ENCODE measurements around the gene POC1A.
A peak's percentile ranks its signal among the peaks of the same experiment; 100 is the strongest.

POC1A gene

GRCh38 chr3:52154135-52155094, at the start of gene POC1A:
Gene POC1A, minus strand, starts transcription at chr3:52154423. Its CDS starts 51 bp downstream, at chr3:52154372.
- DNase-seq (ENCODE audit: low read depth in 2 of 2, low spot score in 1 of 2): peak; percentile 65 to 79

DNA sequence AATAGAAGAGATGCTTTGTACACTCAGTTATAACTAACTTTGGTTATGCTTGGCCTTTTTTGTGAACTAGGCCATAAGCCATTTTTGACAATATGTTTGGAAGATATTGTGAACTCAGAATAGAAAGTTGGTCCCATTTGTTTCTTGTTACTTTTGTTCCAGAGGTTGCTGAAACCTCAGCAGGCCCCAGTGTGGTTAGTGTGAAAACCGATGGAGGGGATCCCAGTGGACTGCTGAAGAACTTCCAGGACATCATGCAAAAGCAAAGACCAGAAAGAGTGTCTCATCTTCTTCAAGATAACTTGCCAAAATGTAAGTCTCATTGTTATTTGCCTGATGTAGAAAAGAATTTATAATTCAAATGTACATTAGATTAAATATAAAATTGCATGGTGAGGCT, 49.5 kb upstream of the POC1A start:
- DNase-seq (ENCODE audit: low read depth in 2 of 2, low spot score in 1 of 2): no peak

- no peak for DNase-seq (ENCODE audit: low read depth in 2 of 2, low spot score in 1 of 2)
These were observed 48.3 kb upstream of the POC1A start for GRCh38 chr3:52202384-52203077.

DNA sequence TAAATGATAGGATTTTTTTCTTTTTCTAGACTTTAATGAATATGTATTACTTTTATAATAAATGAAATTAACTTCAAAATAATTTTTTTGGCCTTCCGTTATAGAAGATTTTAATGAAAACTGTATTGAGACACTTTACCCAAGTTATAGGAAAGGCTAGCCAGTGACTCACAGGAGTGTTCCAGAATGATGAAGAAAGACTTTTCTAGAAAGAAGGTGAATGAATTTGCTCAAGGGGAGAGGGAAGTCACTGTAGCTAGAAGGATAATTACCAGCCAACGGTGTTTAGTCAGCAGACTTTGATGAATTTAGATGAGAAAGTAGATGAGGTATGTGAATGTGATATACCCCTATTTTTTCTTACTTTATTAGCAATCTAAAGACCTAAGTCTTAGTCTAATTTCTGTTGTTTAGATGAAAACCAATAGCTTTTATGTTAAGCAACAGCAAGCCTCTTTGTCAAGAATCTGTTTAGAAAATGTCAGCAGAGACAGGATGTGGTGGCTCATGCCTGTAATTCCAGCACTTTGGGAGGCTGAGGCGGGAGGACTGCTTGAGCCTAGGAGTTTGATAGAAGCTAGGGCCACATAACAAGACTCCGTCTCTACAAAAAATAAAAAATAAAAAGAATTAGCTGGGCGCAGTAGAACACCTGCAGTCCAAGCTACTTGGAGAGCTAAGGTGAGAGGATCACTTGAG, 46.9 kb upstream of the POC1A start:
- no peak for DNase-seq (ENCODE audit: low read depth in 2 of 2, low spot score in 1 of 2)

DNA sequence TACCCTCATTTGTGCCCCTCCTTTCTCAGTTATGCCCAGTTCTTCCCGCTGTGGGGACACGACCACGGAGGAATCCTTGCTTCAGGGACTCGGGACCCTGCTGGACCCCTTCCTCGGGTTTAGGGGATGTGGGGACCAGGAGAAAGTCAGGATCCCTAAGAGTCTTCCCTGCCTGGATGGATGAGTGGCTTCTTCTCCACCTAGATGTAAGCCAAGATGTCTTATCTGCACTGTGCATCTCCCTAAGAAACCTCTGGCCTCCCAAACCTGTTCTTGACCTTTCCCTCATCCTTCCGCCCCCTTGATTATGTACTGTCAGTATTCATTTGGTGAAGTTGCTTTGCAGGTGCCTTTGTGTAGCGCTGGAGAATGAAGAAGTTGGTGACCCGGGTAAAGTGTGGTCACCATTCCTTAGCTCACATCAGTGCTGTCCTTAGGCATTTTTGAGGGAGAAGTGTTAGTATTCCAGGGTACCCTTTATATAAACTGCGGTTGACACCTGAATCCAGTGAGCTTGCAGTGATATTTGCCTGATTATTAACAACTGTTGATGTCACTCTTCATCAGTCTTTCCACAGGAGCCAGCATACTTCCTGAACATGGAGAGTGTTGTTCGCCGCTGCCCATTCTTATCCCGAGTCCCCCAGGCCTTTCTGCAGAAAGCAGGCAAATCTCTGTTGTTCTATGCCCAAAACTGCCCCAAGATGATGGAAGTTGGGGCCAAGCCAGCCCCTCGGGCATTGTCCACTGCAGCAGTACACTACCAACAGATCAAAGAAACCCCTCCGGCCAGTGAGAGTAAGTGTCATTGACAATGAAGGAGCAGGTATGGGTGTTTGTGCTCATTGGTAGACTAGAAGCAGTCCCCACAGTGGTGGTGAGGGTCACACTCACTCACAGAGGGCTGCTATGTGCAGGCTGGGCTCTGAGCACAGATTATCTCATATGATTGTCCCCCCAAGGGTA, 44.7 kb upstream of the POC1A start:
- DNase-seq (ENCODE audit: low read depth in 2 of 2, low spot score in 1 of 2): no peak

DNA sequence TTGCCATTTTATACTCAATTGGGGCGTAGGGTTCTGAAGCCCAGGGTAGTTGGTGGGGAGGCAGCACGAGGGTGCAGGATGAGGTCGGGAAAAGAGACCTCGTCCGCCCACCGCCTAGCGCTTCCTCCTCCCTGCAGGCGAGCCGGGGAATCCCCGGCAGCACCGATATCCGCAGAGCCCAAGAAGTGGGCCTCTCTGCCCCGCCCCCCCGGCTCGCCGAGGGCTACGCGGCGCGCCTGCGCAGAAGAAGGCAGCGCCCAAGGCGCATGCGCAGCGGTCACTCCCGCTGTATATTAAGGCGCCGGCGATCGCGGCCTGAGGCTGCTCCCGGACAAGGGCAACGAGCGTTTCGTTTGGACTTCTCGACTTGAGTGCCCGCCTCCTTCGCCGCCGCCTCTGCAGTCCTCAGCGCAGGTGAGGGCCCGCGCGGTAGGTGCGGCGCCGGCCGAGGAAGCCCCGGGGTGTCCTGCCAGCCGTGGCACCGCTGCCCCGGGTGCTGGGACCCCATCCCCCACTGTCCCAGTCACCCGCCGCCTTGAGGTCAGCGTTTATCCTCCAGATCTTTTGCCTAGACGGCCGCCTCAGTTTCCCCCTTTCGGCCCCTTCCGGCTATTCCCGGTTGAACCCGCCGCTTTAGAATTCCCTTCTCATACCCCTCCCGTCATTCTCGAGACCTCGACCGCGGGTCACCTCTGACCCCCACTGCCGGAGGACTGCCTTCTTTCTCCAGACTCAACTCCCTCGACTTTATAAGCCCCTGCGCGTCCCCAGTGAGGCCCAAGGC, 43.8 kb upstream of the POC1A start, which contains the start of gene ALAS1:
Gene ALAS1 (plus strand): TSS at position 319 of the 784 bp plus-strand sequence. CDS start 1,082 bp downstream, outside the sequence.
- DNase-seq (ENCODE audit: low read depth in 2 of 2, low spot score in 1 of 2): peak; percentile 85 to 86

DNA sequence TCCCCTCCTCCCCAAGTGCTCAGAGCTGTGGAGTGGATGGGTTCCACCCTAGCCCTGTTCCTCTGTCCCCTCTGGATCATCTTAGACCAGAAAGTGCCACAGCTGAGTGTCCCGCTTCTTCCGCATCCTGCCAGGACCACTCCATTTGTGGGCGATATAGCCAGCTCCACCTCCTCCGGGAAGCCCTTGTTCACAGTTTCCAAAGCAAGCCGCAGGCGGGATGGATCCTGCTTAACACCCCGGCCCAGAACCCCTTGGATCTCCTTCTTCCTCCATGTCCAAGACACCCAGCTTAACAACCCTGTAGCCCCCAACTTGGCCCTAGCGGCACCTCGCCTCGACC, 43.2 kb upstream of the POC1A start:
- no peak for DNase-seq (ENCODE audit: low read depth in 2 of 2, low spot score in 1 of 2)

DNA sequence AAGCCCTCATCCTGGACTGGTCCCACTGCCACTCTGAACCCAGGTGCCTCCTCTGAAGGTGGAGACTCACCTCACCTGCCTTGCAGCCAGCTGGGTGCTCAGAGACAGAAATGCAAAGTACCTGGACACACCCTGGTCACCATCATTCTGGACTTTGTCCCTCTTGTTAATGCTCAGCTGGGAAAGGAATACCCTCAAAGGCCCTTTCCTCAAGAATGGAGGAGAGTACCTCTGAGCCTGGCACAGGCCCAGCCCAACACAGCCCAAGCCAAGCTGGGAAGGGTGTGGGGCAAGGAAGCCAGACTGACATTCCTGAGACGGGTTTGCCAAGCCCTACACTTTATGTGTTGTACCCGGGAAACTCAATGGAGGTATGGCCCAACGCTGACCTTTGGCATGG, 42.8 kb upstream of the POC1A start:
- DNase-seq (ENCODE audit: low read depth in 2 of 2, low spot score in 1 of 2): no peak

- no peak for DNase-seq (ENCODE audit: low read depth in 2 of 2, low spot score in 1 of 2)
These were observed 41.7 kb upstream of the POC1A start for GRCh38 chr3:52195823-52196331.

DNA sequence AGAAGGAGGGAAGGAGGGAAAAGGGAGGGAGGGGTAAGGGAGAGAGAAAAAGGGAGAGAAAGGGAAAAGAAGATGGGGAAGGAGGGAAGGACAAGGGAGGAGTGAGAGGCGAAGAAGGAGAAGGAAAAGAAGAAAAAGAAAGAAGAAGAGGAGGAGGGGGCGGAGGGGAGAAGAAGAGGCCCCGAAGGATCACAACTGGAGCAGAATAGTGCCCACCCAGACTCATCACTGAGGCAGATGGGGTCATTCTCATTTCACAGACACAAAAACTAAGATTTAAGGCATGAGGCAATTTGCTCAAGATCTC, 41.0 kb upstream of the POC1A start:
- DNase-seq (ENCODE audit: low read depth in 2 of 2, low spot score in 1 of 2): no peak

GRCh38 chr3:52194485-52195290, 40.5 kb upstream of the POC1A start:
- DNase-seq (ENCODE audit: low read depth in 2 of 2, low spot score in 1 of 2): no peak

DNA sequence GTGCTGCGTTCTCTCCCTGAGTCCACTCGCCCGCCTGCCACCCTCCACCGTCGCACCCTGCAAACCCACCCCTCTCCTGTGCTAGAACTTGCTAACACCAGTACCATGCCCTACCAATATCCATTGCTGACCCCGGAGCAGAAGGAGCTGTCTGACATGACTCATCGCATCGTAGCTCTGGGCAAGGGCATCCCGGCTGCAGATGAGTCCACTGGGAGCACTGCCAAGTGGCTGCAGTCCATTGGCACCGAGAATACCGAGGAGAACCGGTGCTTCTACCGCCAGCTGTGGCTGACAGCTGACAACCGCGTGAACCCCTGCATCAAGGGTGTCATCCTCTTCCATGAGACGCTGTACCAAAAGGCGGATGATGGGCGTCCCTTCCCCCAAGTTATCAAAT, 38.8 kb upstream of the POC1A start:
- no peak for DNase-seq (ENCODE audit: low read depth in 2 of 2, low spot score in 1 of 2)

GRCh38 chr3:52191663-52192062, 37.4 kb upstream of the POC1A start:
- no peak for DNase-seq (ENCODE audit: low read depth in 2 of 2, low spot score in 1 of 2)

DNA sequence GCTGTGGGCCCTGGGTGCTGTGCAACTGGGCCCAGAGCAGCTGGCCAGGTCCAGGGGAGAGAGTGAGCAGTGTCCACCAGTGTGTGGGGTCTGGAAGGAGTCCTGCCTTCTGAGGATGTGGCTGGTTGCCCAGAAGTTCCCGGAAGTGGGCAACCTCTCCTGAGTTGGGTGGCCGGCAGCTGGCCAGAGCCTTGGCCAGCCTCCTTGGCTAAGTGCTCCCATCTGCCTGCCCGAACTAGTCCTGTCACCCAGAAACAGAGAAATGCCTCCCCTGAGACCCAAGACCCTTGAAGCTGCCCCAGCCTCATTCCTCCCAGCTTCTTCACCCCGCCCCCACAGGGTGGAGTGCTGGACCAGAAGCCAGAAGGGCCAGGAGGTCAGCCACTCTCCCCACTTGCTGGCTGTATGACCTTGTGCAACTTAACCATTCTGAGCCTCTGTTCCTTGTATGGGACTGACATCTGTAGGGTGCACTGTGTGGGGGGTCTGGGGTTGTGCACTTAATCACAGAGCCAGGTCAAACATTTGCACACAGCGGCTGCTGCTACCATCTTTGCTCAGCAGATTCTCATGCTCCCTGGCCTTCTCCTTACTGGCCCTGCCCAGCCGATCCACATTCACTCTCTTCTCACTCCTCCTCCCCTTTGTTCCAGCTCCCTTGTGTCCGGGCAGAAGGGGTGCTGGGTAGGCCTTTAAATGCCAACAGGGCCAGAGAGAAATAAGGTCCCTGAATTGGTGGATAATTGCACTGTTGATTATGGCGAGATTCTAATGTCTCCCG, 36.3 kb upstream of the POC1A start:
- no peak for DNase-seq (ENCODE audit: low read depth in 2 of 2, low spot score in 1 of 2)

GRCh38 chr3:52188556-52188955, 34.3 kb upstream of the POC1A start:
- no peak for DNase-seq (ENCODE audit: low read depth in 2 of 2, low spot score in 1 of 2)

- DNase-seq (ENCODE audit: low read depth in 2 of 2, low spot score in 1 of 2): no peak
These were observed 32.5 kb upstream of the POC1A start for GRCh38 chr3:52186729-52187128.

- no peak for DNase-seq (ENCODE audit: low read depth in 2 of 2, low spot score in 1 of 2)
These were observed 31.6 kb upstream of the POC1A start for GRCh38 chr3:52185837-52186236.

GRCh38 chr3:52185311-52185710, 31.1 kb upstream of the POC1A start:
- DNase-seq (ENCODE audit: low read depth in 2 of 2, low spot score in 1 of 2): no peak
